AG04450 (cell line): ENCODE data around the gene ABHD16A. TPM values are rescaled to one million over a fixed set of nuclear protein-coding genes. Genes with fewer than 3 reads are reported as not detected.
A peak's percentile ranks its signal among the peaks of the same experiment; 100 is the strongest.

ENCODE experiments used
- CTCF ChIA-PET: fragments of 300-600, 350-600 bp; formaldehyde crosslinking; extraction: SDS; loops from one replicate; lab custom pipeline; 2022; ENCODE audit warnings: antibody characterized with exemption, inconsistent platforms; lab: Charles Lee
- POLR2A ChIA-PET: fragments of 350-600 bp; formaldehyde crosslinking; extraction: SDS; loops from one replicate; lab custom pipeline; 2021; ENCODE audit warnings: antibody characterized with exemption, inconsistent platforms; lab: Yijun Ruan, JAX
- DNase-seq: peaks from one replicate; pipeline ENCODE4 v3.0.0-alpha.2; 2011; ENCODE audit warnings: low read depth, low spot score
- H3K27ac ChIP-seq: one replicate; pipeline ENCODE4 v1.5.1; 2012; ENCODE audit warnings: low read depth, low read length, control low read depth
- H3K27me3 ChIP-seq: one replicate; pipeline ENCODE4 v1.6.0; 2012; ENCODE audit warnings: low read length; ENCODE audit not compliant: control insufficient read depth, insufficient read depth
- H3K4me3 ChIP-seq: 2 replicates; pipeline ENCODE4 v1.5.1; 2011; ENCODE audit warnings: mild to moderate bottlenecking, low read depth, low read length, control low read depth
- H3K9me3 ChIP-seq: 2 replicates; pipeline ENCODE4 v1.5.1; 2012; ENCODE audit warnings: low read length; ENCODE audit not compliant: control insufficient read depth, insufficient read depth
- CTCF ChIP-seq: IDR thresholded peaks from 2 replicates; pipeline ENCODE4 v1.5.1; 2011; ENCODE audit warnings: low read depth, low read length, control low read depth, inconsistent platforms
- polyA plus RNA-seq: library from polyadenylated mRNA; depleted of rRNA; stranded (reverse); fragments of >200 nt; gene quantifications from 2 replicates; pipeline ENCODE4 v1.2.3, GENCODE V29; 2011

Gene ABHD16A
- polyA plus RNA-seq, 1 experiment, result 34.0 TPM

- no peak for TF ChIP-seq CTCF
- CTCF ChIA-PET, result interaction anchor here (0.6 to 2.4 kb wide), 2 partner anchors 11 to 12 kb away, joined by 3 to 7 read pairs; partner anchors contain the start of genes ABHD16A and LY6G5C
- POLR2A ChIA-PET, result no interaction called here
These were observed 11.5 kb downstream of the ABHD16A start for GRCh38 chr6:31691564-31692108.

GRCh38 chr6:31691078-31691463 lies 12.1 kb downstream of the ABHD16A start:
- Histone ChIP-seq H3K4me3 (no peak overlapping the region), H3K27ac (no peak overlapping the region), H3K9me3 (no peaks in the 10 kb centered on the region), H3K27me3 (no peaks in the 10 kb centered on the region)
- CTCF ChIA-PET, result interaction anchor here (0.6 to 2.4 kb wide), 4 partner anchors 9 to 116 kb away, joined by 3 to 7 read pairs (median 4); partner anchors contain the start of genes LSM2, LY6G5B and LY6G5C
- DNase-seq, result no peak
- POLR2A ChIA-PET, result interaction anchor here (1.2 kb wide), 1 partner anchor 136 kb away, joined by 3 read pairs; the partner anchor contains the start of gene HSPA1B
- TF ChIP-seq CTCF, result no peak

More at GRCh38 chr6:31691564-31692108, 11.5 kb downstream of the ABHD16A start:
- Histone ChIP-seq H3K9me3 (no peaks in the 10 kb centered on the region), H3K27me3 (no peaks in the 10 kb centered on the region), H3K27ac (no peak overlapping the region), H3K4me3 (no peak overlapping the region)
- DNase-seq, result no peak

GRCh38 chr6:31690231-31691077 lies 12.7 kb downstream of the ABHD16A start:
- TF ChIP-seq CTCF, result no peak

GRCh38 chr6:31689249-31690110 lies 13.6 kb downstream of the ABHD16A start:
- no peaks in the 10 kb centered on the region for H3K27me3 ChIP-seq
- ChIA-PET CTCF (interaction anchor here (1.1 to 2.4 kb wide), 2 partner anchors 8 to 141 kb away, joined by 6 to 7 read pairs; partner anchors contain the start of gene LY6G5C), POLR2A (interaction anchor here (1.2 kb wide), 1 partner anchor 138 kb away, joined by 3 read pairs; the partner anchor contains the start of gene HSPA1B)
- no peak overlapping the region for H3K4me3 ChIP-seq
- no peaks in the 10 kb centered on the region for H3K9me3 ChIP-seq
- TF ChIP-seq CTCF, result peak; percentile 46
- DNase-seq, result no peak
- no peak overlapping the region for H3K27ac ChIP-seq

More at GRCh38 chr6:31690231-31691077, 12.7 kb downstream of the ABHD16A start:
- H3K9me3 ChIP-seq, result no peaks in the 10 kb centered on the region
- POLR2A ChIA-PET, result interaction anchor here (1.2 kb wide), 1 partner anchor 137 kb away, joined by 3 read pairs; the partner anchor contains the start of gene HSPA1B
- CTCF ChIA-PET, result interaction anchor here (0.6 to 2.4 kb wide), 5 partner anchors 9 to 140 kb away, joined by 3 to 7 read pairs (median 4); partner anchors contain the start of genes LSM2, LY6G5B and LY6G5C
- no peaks in the 10 kb centered on the region for H3K27me3 ChIP-seq
- H3K27ac ChIP-seq, result no peak overlapping the region
- no peak for DNase-seq
- no peak overlapping the region for H3K4me3 ChIP-seq
